ENCODE results near the gene SIM2.
A peak's percentile ranks its signal among the peaks of the same experiment; 100 is the strongest.

SIM2 gene

DNA sequence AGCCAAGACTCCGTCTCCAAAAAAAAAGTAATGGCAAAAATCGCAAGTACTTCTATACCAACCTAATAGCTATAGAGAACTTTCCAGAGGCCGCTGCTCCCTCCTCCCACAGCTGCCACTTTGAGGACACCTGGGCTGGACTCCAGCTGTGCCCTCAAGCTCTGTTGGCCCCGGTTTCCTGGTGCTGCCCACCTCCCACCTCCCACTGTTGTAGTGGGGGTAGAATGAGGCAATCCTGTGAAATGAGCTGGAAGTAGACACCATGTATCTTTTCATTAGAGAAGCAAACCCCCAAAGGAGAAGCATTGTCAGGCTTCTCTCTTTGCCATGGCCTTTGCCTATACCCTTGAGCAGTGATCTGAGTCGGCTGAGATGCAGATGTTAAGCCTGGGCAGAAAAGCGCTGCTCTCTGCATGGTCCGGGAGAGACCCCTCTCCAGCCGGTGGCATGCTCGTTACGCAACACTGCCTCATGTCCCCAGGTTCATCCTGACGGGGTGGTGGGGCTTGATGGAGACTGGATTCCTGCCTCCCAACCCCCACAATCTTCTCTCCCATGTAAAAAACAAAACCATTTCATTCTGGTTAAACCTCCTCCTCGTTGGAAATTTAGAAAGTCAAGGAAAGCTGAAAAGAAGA, 39.7 kb downstream of the SIM2 start:
- ATAC-seq (replicated peaks) = no peak
- Mint-ChIP-seq H3K4me1 (no peaks in the 10 kb centered on the region), H3K9me3 (peaks cover 4 to 5% of the 10 kb centered on the region in 2 donors)

DNA sequence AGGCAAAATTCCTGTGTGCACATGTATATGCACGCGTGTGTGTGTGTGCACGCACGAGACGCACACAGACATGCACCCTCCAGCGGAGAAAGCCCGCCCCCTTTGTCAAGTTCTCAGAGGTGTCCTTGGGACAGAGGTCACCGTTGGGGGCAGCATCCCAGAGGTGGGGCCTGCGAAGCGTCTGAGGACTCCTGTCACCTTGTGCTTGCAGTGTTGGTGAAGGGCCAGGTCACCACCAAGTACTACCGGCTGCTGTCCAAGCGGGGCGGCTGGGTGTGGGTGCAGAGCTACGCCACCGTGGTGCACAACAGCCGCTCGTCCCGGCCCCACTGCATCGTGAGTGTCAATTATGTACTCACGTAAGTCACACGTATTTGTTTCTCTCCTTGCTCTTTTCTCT, 42.6 kb downstream of the SIM2 start:
- no peak for DNase-seq
- ATAC-seq (replicated peaks) = no peak
- Mint-ChIP-seq H3K9me3 (no peaks in the 10 kb centered on the region), H3K27ac (no peak overlapping the region), H3K4me1 (peaks cover under 1 to 3% of the 10 kb centered on the region in 2 donors), H3K4me3 (no peak overlapping the region), H3K36me3 (no peaks in the 10 kb centered on the region), H3K27me3 (peaks cover 43 to 70% of the 10 kb centered on the region in 2 donors)

More for the DNA sequence above, 39.7 kb downstream of the SIM2 start:
- no peaks in the 10 kb centered on the region for H3K36me3 Mint-ChIP-seq
- peaks cover 28 to 54% of the 10 kb centered on the region in 2 donors for H3K27me3 Mint-ChIP-seq
- no peak overlapping the region for H3K4me3 Mint-ChIP-seq
- no peak overlapping the region for H3K27ac Mint-ChIP-seq
- DNase-seq = no peak

DNA sequence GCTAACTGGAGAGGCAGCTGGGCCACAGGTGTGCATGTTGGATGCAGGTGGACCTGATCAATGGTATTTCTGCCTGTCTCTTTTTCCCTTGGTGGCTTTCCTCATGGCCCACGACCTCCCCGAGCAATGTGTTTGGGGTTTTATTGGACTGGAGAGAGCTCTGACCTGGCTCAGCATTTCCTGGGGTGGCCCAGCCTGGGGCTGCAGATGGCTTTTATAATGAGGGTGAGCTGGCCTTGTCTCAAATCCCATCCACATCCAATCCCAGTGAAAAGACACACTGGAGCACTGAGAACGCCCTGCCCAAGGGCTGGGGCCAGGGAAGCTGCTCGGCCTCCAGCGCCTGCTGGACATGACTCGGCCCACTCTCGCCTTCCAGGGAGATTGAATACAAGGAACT, 44.1 kb downstream of the SIM2 start:
- ATAC-seq (replicated peaks) (no peak), DNase-seq (no peak)
- H3K9me3 Mint-ChIP-seq = no peaks in the 10 kb centered on the region
- no peak overlapping the region for H3K27ac Mint-ChIP-seq
- no peaks in the 10 kb centered on the region for H3K36me3 Mint-ChIP-seq
- H3K27me3 Mint-ChIP-seq = peaks cover 44 to 68% of the 10 kb centered on the region in 2 donors
- H3K4me3 Mint-ChIP-seq = no peak overlapping the region
- H3K4me1 Mint-ChIP-seq = peaks cover 3 to 10% of the 10 kb centered on the region in 2 donors

DNA sequence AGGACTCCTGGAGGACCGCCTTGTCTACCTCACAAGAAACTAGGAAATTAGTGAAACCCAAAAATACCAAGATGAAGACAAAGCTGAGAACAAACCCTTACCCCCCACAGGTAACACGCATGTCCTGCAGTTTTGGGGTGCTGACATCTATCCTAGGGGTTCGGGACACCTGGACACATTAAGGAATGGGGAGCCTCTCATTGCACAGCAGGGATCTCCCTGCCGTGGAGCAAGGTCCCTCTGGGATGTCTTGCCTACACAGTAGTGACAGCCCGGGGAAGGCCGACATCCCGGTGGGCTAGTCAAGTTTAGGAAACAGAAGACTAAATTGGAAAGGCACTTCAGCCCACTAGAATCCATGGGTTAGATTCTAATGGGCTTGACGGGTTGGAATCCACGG, 44.5 kb downstream of the SIM2 start:
- DNase-seq = no peak
- H3K9me3 Mint-ChIP-seq = no peaks in the 10 kb centered on the region
- H3K36me3 Mint-ChIP-seq = no peaks in the 10 kb centered on the region
- H3K4me3 Mint-ChIP-seq = no peak overlapping the region
- H3K27me3 Mint-ChIP-seq = peaks cover 47 to 68% of the 10 kb centered on the region in 2 donors
- no peak for ATAC-seq (replicated peaks)
- no peak overlapping the region for H3K27ac Mint-ChIP-seq
- peaks cover 6 to 10% of the 10 kb centered on the region in 2 donors for H3K4me1 Mint-ChIP-seq

DNA sequence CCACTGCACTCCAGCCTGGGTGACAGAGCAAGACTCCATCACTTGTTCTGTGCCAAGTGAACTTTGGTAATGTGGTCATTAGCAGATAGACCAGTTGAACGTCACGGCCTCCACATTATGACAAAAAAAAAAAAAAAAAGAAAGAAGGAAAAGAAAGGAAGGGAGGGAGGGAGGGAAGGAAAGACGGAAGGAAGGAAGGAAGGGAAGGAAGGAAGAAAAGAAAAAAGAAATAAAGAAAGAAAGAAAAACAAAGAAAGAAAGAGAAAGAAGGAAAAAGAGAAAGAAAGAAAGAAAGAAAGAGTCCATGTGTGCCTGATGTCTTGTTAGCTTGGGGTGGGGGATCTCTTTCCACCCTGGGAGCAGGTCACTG, 45.3 kb downstream of the SIM2 start:
- no peak overlapping the region for H3K27ac Mint-ChIP-seq
- no peak overlapping the region for H3K4me3 Mint-ChIP-seq
- DNase-seq = no peak
- H3K9me3 Mint-ChIP-seq = no peaks in the 10 kb centered on the region
- no peak for ATAC-seq (replicated peaks)
- peaks cover 0 to 1% of the 10 kb centered on the region in 2 donors for H3K36me3 Mint-ChIP-seq
- peaks cover 6 to 10% of the 10 kb centered on the region in 2 donors for H3K4me1 Mint-ChIP-seq
- peaks cover 54 to 67% of the 10 kb centered on the region in 2 donors for H3K27me3 Mint-ChIP-seq

GRCh38 chr21:36744560-36745231, 45.8 kb downstream of the SIM2 start:
- Mint-ChIP-seq H3K36me3 (peaks cover 0 to 4% of the 10 kb centered on the region in 2 donors), H3K27ac (no peak overlapping the region), H3K4me1 (peaks cover 6 to 10% of the 10 kb centered on the region in 2 donors), H3K9me3 (no peaks in the 10 kb centered on the region), H3K4me3 (no peak overlapping the region), H3K27me3 (peaks cover 53 to 62% of the 10 kb centered on the region in 2 donors)
- ATAC-seq (replicated peaks) (no peak), DNase-seq (no peak)

GRCh38 chr21:36745459-36745858, 46.5 kb downstream of the SIM2 start:
- H3K27ac Mint-ChIP-seq = no peak overlapping the region
- ATAC-seq (replicated peaks) (no peak), DNase-seq (no peak)
- H3K4me1 Mint-ChIP-seq = peaks cover 6 to 10% of the 10 kb centered on the region in 2 donors
- H3K4me3 Mint-ChIP-seq = no peak overlapping the region
- H3K27me3 Mint-ChIP-seq = peaks cover 53 to 56% of the 10 kb centered on the region in 2 donors
- H3K36me3 Mint-ChIP-seq = peaks cover 0 to 4% of the 10 kb centered on the region in 2 donors
- no peaks in the 10 kb centered on the region for H3K9me3 Mint-ChIP-seq

GRCh38 chr21:36747041-36747814, 48.3 kb downstream of the SIM2 start:
- Mint-ChIP-seq H3K9me3 (no peaks in the 10 kb centered on the region), H3K27me3 (peaks cover 53 to 55% of the 10 kb centered on the region in 2 donors)
- DNase-seq = no peak

DNA sequence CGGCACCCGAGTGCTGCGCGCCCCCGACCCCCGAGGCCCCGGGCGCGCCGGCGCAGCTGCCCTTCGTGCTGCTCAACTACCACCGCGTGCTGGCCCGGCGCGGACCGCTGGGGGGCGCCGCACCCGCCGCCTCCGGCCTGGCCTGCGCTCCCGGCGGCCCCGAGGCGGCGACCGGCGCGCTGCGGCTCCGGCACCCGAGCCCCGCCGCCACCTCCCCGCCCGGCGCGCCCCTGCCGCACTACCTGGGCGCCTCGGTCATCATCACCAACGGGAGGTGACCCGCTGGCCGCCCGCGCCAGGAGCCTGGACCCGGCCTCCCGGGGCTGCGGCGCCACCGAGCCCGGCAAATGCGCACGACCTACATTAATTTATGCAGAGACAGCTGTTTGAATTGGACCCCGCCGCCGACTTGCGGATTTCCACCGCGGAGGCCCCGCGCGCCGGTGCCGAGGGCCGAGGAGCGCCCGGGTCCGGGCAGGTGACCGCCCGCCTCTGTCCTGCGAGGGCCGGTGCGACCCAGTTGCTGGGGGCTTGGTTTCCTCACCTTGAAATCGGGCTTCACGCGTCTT, 49.0 kb downstream of the SIM2 start:
- no peaks in the 10 kb centered on the region for H3K9me3 Mint-ChIP-seq
- ATAC-seq (replicated peaks) (peak; percentile 77 to 80), DNase-seq (peak; percentile 20)
- H3K4me1 Mint-ChIP-seq = peaks cover 6 to 10% of the 10 kb centered on the region in 2 donors
- H3K36me3 Mint-ChIP-seq = peaks cover 0 to 4% of the 10 kb centered on the region in 2 donors
- H3K27ac Mint-ChIP-seq = no peak overlapping the region
- H3K27me3 Mint-ChIP-seq = peaks cover 51 to 53% of the 10 kb centered on the region in 2 donors
- H3K4me3 Mint-ChIP-seq = peak overlapping the region in 1 of 2 donors; percentile 72

More at GRCh38 chr21:36747041-36747814, 48.3 kb downstream of the SIM2 start:
- peak overlapping the region; percentile 82 for H3K27ac Mint-ChIP-seq
- peaks cover 6 to 10% of the 10 kb centered on the region in 2 donors for H3K4me1 Mint-ChIP-seq
- peaks cover 0 to 4% of the 10 kb centered on the region in 2 donors for H3K36me3 Mint-ChIP-seq
- peak overlapping the region; percentile 70 to 75 for H3K4me3 Mint-ChIP-seq
- ATAC-seq (replicated peaks) = peak in 1 of 2 donors; percentile 38

DNA sequence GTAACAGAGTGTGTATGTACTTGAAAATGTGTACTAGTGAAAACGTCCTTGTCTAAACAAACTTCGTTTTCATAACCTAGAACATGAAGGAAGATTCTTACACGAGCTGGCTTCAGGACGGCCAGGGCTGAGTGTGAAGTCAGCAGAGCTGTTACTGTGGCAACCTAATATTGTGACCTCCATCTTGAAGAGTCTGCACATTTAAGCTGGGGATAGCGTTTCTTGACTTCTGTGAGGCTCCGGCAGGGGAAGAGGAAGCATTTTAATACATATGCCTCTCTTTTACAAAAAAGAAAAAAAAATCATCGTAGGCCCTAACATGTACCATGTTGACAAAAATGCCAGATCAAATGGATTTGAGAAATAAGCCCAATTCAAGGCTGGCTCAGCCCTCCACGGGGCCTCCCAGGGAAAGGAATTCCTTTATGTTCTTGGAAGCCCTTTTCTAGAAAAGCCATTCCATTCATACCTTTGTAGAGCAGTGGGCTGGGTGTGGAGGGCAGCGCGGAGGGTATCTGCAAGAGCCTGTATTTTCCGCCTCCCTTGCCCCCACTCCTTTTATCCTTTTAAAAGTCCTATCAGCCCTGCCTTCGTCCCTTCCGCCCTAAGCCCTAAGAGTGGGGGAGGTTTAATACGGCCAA, 51.1 kb downstream of the SIM2 start:
- Mint-ChIP-seq H3K27me3 (peaks cover 32 to 33% of the 10 kb centered on the region in 2 donors), H3K27ac (no peak overlapping the region), H3K4me3 (no peak overlapping the region), H3K36me3 (peaks cover 13 to 14% of the 10 kb centered on the region in 2 donors), H3K4me1 (peaks cover 6 to 10% of the 10 kb centered on the region in 2 donors), H3K9me3 (no peaks in the 10 kb centered on the region)
- ATAC-seq (replicated peaks) = no peak
- no peak for DNase-seq

DNA sequence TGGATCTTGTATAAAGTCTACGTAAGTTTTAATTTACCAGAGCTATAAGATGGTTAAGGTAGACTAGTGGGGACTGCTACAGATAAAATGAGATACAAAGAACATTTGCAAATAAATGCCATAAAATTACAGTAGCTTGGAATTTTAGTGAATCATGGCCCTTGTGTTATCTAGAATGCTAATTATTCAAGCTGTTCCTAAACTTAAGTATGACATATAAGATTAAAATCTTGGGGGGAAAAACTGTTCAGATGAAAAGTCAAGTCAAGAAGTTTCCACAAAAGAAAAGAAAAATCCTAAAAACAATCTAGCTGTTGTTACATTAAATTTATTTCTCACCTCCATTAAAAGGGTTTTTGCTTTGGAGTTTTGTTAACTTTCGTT, 51.7 kb downstream of the SIM2 start:
- H3K4me3 Mint-ChIP-seq = no peak overlapping the region
- no peak overlapping the region for H3K27ac Mint-ChIP-seq
- ATAC-seq (replicated peaks) (no peak), DNase-seq (no peak)
- H3K36me3 Mint-ChIP-seq = peaks cover 16% of the 10 kb centered on the region in 2 donors
- H3K9me3 Mint-ChIP-seq = no peaks in the 10 kb centered on the region
- peaks cover 6 to 10% of the 10 kb centered on the region in 2 donors for H3K4me1 Mint-ChIP-seq
- peaks cover 26 to 28% of the 10 kb centered on the region in 2 donors for H3K27me3 Mint-ChIP-seq

DNA sequence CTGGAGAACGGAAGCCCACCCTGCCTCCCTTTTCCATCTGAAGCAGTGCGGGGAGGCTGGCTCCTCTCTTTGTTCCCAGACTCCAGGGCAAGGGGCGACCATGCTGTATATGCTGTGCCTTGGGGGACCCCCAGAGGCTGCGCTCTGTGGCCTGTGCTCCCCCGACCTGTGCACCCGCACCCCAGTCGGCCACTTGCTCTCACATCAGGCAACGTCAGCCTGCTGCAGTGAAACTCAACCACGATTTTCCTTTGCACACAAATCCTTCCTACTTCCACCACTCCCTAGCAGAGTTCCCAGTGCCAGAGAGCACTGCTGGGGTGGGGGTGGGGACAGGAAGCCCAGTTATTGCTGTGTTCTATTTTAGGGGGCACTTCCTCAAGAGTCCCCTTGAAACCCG, 52.5 kb downstream of the SIM2 start:
- peaks cover 18 to 23% of the 10 kb centered on the region in 2 donors for H3K27me3 Mint-ChIP-seq
- peaks cover 6 to 9% of the 10 kb centered on the region in 2 donors for H3K4me1 Mint-ChIP-seq
- no peak for ATAC-seq (replicated peaks)
- DNase-seq = no peak
- H3K36me3 Mint-ChIP-seq = peaks cover 21 to 23% of the 10 kb centered on the region in 2 donors
- no peak overlapping the region for H3K4me3 Mint-ChIP-seq
- no peak overlapping the region for H3K27ac Mint-ChIP-seq
- H3K9me3 Mint-ChIP-seq = no peaks in the 10 kb centered on the region

DNA sequence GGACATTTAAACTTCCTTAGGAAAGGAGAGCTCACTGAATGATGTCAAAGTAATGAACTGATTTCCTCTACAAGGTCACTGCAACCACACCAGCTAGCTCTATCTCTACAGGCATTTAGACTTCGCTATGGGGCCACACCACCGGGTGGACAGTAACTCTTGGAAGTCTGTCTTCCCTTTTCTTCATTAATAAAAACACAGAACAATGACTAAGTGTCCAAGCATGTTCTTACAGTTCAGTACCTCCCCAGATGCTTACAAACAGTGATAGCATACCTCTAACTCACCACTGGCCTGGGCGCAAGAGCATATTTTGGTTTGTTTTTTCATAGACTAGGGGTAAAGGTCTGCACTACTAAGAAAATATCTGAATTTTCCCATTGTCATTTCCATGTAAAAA, 54.6 kb downstream of the SIM2 start:
- H3K4me1 Mint-ChIP-seq = no peaks in the 10 kb centered on the region
- H3K9me3 Mint-ChIP-seq = no peaks in the 10 kb centered on the region
- H3K27ac Mint-ChIP-seq = no peak overlapping the region
- H3K36me3 Mint-ChIP-seq = peaks cover 21 to 23% of the 10 kb centered on the region in 2 donors
- ATAC-seq (replicated peaks) (no peak), DNase-seq (no peak)
- H3K27me3 Mint-ChIP-seq = peaks cover 4 to 9% of the 10 kb centered on the region in 2 donors
- no peak overlapping the region for H3K4me3 Mint-ChIP-seq

Measured in stimulated activated naive B cell treated with anti-CD40 and anti-IgM and Interleukin-4, amounts not matched to agents 10 μg/mL and 1 μg/mL and 100 μg/mL, for 72 hours (primary cell).